ENCODE data around the gene HOXA3. TPM values are rescaled to one million over a fixed set of nuclear protein-coding genes. Genes with fewer than 3 reads are reported as not detected.

The HOXA3 gene
- polyA plus RNA-seq, 3 donors, result not detected

DNA sequence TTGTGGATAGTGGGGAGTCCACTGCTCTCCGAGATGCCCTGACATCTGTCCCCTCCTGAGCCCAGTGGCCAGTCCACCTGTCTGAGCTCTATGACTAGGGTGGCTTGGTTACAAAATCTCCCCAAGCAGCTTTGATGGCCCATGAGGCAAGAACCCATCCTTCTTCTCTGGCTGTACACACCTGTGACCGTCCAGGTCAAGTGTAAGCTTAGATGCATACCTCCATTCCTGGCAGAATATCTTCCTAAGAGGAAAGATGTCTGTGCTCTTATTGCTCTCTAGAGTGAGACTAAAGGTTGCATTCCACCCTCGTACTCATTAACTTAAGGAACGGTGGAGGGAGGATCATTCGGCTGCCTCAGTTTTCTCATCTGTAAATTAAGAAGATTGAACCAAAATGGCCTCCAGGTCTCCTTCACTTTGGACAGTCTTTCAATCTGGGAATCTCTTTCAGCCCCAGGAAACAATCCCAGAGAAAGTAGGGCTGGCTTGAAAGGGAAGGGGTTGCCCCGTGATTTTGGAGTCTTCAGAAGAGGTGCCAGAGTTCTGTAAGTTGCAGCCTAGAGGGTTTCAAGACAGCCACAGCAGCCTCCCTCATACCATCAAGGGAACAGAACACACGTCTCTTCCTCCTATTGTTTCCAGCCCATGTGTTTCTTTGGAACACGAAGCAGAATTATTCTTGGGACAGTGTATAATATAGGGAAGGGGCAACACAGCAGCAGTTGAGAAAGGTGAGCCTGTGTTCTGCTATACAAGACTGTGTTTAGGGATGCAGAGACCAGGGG is 27.3 kb downstream of the HOXA3 start:
- Mint-ChIP-seq H3K27me3 (ENCODE audit: low read depth in 3 of 3) (peaks cover 3 to 10% (median 4%) of the 10 kb centered on the region in 3 donors), H3K27ac (no peak overlapping the region), H3K36me3 (peaks cover 0 to 2% of the 10 kb centered on the region in 2 donors), H3K4me1 (peaks cover 6% of the 10 kb centered on the region), H3K9me3 (peaks cover 0 to 4% (median 0%) of the 10 kb centered on the region in 7 donors), H3K4me3 (no peak overlapping the region)
- H3K27me3 ChIP-seq (ENCODE audit: control insufficient read depth in 2 of 2, insufficient read depth in 2 of 2, low read length in 2 of 2), result no peaks in the 10 kb centered on the region
- H3K4me2 ChIP-seq (replicated peaks; ENCODE audit: extremely low read depth, low read length, poor library complexity, severe bottlenecking), result no peak overlapping the region
- no peak overlapping the region for H3K9ac ChIP-seq (ENCODE audit: insufficient read depth, low read length, poor library complexity, severe bottlenecking)
- no peak overlapping the region for H3K4me3 ChIP-seq (replicated peaks in 1 of 3; ENCODE audit: low read depth in 2 of 3, low read length in 3 of 3)
- H3K4me1 ChIP-seq (ENCODE audit: control insufficient read depth in 1 of 2, insufficient read depth in 2 of 2, low read length in 2 of 2), result no peaks in the 10 kb centered on the region
- H4K20me1 ChIP-seq (ENCODE audit: insufficient read depth, low read length), result no peaks in the 10 kb centered on the region
- no peak overlapping the region for H2AFZ ChIP-seq (ENCODE audit: insufficient read depth, low read depth, low read length, poor library complexity, severe bottlenecking)
- no peaks in the 10 kb centered on the region for H3K79me2 ChIP-seq (ENCODE audit: insufficient read depth, low read length)
- DNase-seq, result no peak
- no peaks in the 10 kb centered on the region for H3K9me3 ChIP-seq (replicated peaks in 1 of 2; ENCODE audit: control insufficient read depth in 1 of 2, insufficient read depth in 1 of 2, low read length in 2 of 2)
- intact Hi-C loops (cut with micrococcal nuclease), result no loop called here
- TF ChIP-seq, protein P1, sequence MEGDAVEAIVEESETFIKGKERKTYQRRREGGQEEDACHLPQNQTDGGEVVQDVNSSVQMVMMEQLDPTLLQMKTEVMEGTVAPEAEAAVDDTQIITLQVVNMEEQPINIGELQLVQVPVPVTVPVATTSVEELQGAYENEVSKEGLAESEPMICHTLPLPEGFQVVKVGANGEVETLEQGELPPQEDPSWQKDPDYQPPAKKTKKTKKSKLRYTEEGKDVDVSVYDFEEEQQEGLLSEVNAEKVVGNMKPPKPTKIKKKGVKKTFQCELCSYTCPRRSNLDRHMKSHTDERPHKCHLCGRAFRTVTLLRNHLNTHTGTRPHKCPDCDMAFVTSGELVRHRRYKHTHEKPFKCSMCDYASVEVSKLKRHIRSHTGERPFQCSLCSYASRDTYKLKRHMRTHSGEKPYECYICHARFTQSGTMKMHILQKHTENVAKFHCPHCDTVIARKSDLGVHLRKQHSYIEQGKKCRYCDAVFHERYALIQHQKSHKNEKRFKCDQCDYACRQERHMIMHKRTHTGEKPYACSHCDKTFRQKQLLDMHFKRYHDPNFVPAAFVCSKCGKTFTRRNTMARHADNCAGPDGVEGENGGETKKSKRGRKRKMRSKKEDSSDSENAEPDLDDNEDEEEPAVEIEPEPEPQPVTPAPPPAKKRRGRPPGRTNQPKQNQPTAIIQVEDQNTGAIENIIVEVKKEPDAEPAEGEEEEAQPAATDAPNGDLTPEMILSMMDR (IDR thresholded peaks at IDR 0.05), result no peak
- 96% methylated on average over 5 of the region's 8 CpGs for WGBS (ENCODE audit: insufficient coverage)
- H3K27ac ChIP-seq (ENCODE audit: low read depth in 1 of 2, low read length in 2 of 2), result no peak overlapping the region
- no peaks in the 10 kb centered on the region for H3K36me3 ChIP-seq (replicated peaks in 1 of 2; ENCODE audit: control insufficient read depth in 1 of 2, insufficient read depth in 2 of 2, low read length in 2 of 2)

DNA sequence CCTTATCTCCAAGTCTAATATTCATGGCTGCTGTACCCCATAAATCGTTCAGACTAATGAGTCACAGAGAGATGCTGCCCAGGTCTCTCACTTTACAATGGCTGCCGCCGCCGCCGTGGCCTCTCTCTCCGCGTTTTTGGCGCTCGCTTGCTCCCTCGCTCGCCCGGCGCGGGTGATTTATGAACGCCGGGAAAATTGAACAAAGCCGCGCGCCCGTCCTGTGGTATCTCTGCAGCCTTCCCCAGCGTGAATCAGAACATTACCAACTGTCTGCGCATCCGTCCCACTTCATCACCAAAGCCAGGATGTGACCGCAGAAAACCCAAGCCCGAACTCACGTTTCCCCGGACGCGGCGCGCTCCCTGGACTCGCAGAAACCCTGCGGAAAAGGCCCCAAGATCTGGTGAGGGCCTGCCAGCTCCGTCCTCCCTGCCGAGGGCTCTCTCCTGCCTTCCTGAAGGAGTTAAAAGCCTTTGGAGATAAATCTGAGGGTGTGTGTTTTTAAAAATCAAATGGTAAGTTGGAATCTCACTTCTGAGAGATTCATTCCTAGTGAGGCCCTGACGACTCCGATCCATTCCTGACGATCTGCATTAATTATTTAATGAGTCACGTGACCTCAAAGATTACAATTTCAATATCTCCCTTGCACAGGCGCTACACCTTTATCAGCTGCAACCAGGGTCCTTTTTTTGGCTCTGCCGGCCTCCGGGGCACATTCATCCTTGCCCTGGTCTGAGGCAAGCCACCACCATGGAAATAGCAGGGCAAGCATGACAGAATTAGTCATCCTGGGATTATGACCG is 28.1 kb downstream of the HOXA3 start:
- Histone ChIP-seq H3K4me1 (ENCODE audit: control insufficient read depth in 1 of 2, insufficient read depth in 2 of 2, low read length in 2 of 2) (no peaks in the 10 kb centered on the region), H3K9me3 (replicated peaks in 1 of 2; ENCODE audit: control insufficient read depth in 1 of 2, insufficient read depth in 1 of 2, low read length in 2 of 2) (no peaks in the 10 kb centered on the region), H4K20me1 (ENCODE audit: insufficient read depth, low read length) (no peaks in the 10 kb centered on the region), H2AFZ (ENCODE audit: insufficient read depth, low read depth, low read length, poor library complexity, severe bottlenecking) (no peak overlapping the region), H3K79me2 (ENCODE audit: insufficient read depth, low read length) (no peaks in the 10 kb centered on the region), H3K4me2 (replicated peaks; ENCODE audit: extremely low read depth, low read length, poor library complexity, severe bottlenecking) (no peak overlapping the region), H3K27me3 (ENCODE audit: control insufficient read depth in 2 of 2, insufficient read depth in 2 of 2, low read length in 2 of 2) (no peaks in the 10 kb centered on the region), H3K4me3 (replicated peaks in 1 of 3; ENCODE audit: low read depth in 2 of 3, low read length in 3 of 3) (no peak overlapping the region), H3K36me3 (replicated peaks in 1 of 2; ENCODE audit: control insufficient read depth in 1 of 2, insufficient read depth in 2 of 2, low read length in 2 of 2) (no peaks in the 10 kb centered on the region), H3K27ac (ENCODE audit: low read depth in 1 of 2, low read length in 2 of 2) (no peak overlapping the region), H3K9ac (ENCODE audit: insufficient read depth, low read length, poor library complexity, severe bottlenecking) (no peak overlapping the region)
- Mint-ChIP-seq H3K9me3 (peaks cover 0 to 3% (median 0%) of the 10 kb centered on the region in 7 donors), H3K36me3 (peaks cover 0 to 2% of the 10 kb centered on the region in 2 donors), H3K27me3 (ENCODE audit: low read depth in 3 of 3) (peaks cover 4 to 7% (median 4%) of the 10 kb centered on the region in 3 donors), H3K27ac (no peak overlapping the region), H3K4me3 (no peak overlapping the region), H3K4me1 (peaks cover 6% of the 10 kb centered on the region)
- intact Hi-C loops (cut with micrococcal nuclease), result no loop called here
- 97% methylated on average over 38 of the region's 43 CpGs for WGBS (ENCODE audit: insufficient coverage)
- DNase-seq, result no peak
- TF ChIP-seq, protein P1 (IDR thresholded peaks at IDR 0.05), result no peak

Measured in CD14-positive monocyte (primary cell).